Thymus (tissue), 11 donors: Measurements from ENCODE around the gene SPC25. TPM values are rescaled to one million over a fixed set of nuclear protein-coding genes. Genes with fewer than 3 reads are reported as not detected.

Experiments used
- DNase-seq, 9 donors: peaks; one replicate each; pipeline ENCODE4 v3.0.0-alpha.2; 2013; ENCODE audit warnings: low spot score in 9 of 9, low read depth in 6 of 9, missing footprints in 1 of 9
- H3K27ac ChIP-seq, 2 donors: one replicate each; pipeline ENCODE4 v1.5.1; 2013; ENCODE audit warnings: control low read depth in 1 of 2, low read depth in 1 of 2, low read length in 1 of 2, mild to moderate bottlenecking in 1 of 2, moderate library complexity in 1 of 2
- H3K27me3 ChIP-seq, 2 donors: one replicate each; pipeline ENCODE4 v1.5.1; 2013; ENCODE audit warnings: low read length in 1 of 2; ENCODE audit not compliant: control insufficient read depth in 2 of 2, insufficient read depth in 1 of 2
- H3K36me3 ChIP-seq, 2 donors: one replicate each; pipeline ENCODE4 v1.5.1; 2013; ENCODE audit warnings: low read length in 1 of 2, mild to moderate bottlenecking in 1 of 2, moderate library complexity in 1 of 2; ENCODE audit not compliant: control insufficient read depth in 2 of 2, insufficient read depth in 2 of 2
- H3K4me1 ChIP-seq, 2 donors: one replicate each; pipeline ENCODE4 v1.5.1; 2013; ENCODE audit warnings: low read length in 2 of 2; ENCODE audit not compliant: control insufficient read depth in 2 of 2, insufficient read depth in 2 of 2
- H3K4me3 ChIP-seq, 2 donors: one replicate each; pipeline ENCODE4 v1.5.1; 2013; ENCODE audit warnings: low read length in 2 of 2, control low read depth in 1 of 2, mild to moderate bottlenecking in 1 of 2
- H3K9me3 ChIP-seq, 2 donors: one replicate each; pipeline ENCODE4 v1.5.1; 2013; ENCODE audit warnings: low read length in 1 of 2, mild to moderate bottlenecking in 1 of 2; ENCODE audit not compliant: control insufficient read depth in 2 of 2, insufficient read depth in 1 of 2
- WGBS: extraction: QIAGEN DNeasy Blood & Tissue Kit; methylation state at CpG from one replicate; pipeline ENCODE4 v1.1.7; 2013; 5-methylcytosine and 5-hydroxymethylcytosine counted together
- polyA plus RNA-seq: library from polyadenylated mRNA; stranded (reverse); fragments of 200-250 nt; gene quantifications from one replicate; pipeline ENCODE4 v1.2.3, GENCODE V29; 2013
- total RNA-seq: library from RNA; stranded (reverse); fragments of 120-200 nt; gene quantifications from one replicate; pipeline ENCODE4 v1.2.4, GENCODE V29; 2013
- donor health status: healthy.

Gene SPC25
- total and polyA plus RNA-seq, 2 donors: 1.8 to 16.0 TPM

DNA sequence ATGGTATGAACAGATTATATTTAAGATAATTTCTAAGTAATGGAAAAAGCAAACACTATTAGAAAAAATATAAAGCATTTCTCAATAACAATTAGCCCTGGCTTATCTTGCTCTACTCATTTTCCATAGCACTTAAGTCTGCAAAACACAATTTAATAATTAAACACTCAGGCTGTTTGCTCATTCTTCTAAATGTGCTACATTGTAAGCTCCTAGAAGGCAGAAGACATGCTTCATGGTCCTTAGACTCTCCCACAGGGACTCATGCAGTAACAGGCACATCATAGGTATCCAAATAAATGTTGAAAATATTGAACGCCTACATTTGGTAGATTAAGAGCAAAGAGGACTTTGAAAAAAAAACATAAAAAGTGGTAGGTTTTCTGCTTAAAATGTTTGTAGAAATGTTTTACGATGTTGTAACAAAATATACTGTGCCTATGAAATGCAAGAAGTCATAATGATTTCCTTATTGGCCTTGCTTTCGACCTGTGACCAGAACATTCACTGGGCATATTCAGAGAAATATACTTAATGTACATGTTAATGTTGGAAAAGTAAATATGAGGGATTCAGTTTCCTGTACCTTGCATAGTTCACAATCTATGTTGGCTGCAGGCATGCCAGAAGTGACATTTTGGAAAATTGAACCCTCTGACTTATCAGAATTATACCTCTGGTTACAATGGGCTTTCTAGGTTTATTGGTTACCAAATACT is 38.0 kb upstream of the SPC25 start:
- 80% methylated on average over 3 of the region's 3 CpGs for WGBS
- no peaks in the 10 kb centered on the region for H3K36me3 ChIP-seq

DNA sequence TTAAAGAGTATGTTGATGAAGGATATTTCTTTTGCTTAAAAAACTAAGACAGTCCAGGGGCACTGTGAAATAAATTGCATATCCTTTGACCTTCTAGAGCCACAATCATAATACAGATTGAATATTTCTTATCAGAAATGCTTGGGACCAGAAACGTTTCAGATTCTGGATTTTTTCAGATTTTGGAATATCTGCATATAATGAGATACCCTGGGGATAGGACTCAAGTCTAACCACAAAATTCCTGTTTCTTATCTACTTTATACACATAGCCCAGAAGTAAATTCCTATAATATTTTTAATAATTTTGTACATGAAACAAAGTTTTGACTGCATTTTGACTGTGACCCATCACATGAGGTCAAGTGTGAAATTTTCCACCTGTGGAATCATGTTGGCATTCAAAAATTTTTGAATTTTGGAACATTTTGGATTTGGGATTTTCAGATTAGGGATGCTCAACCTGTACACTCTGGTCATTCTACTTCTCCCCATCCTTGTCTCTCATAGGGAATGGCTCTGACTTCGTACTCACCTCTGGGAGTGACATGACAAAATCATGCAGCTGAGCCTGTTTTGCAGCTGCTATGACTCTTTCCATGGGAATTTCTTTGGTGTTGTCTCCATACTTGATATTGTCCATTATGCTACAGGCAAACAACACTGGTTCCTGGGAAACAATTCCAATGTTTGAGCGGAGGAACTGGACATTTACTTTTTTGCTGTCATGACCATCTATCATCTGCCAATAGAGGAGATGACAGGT is 36.6 kb upstream of the SPC25 start:
- 90% methylated on average over 3 of the region's 3 CpGs for WGBS
- no peaks in the 10 kb centered on the region for H3K9me3 ChIP-seq
- H3K27ac ChIP-seq: no peak overlapping the region

More for the DNA sequence above, 38.0 kb upstream of the SPC25 start:
- Histone ChIP-seq H3K27me3 (no peaks in the 10 kb centered on the region), H3K9me3 (no peaks in the 10 kb centered on the region), H3K27ac (no peak overlapping the region), H3K4me3 (no peak overlapping the region), H3K4me1 (no peaks in the 10 kb centered on the region)
- no peak for DNase-seq

DNA sequence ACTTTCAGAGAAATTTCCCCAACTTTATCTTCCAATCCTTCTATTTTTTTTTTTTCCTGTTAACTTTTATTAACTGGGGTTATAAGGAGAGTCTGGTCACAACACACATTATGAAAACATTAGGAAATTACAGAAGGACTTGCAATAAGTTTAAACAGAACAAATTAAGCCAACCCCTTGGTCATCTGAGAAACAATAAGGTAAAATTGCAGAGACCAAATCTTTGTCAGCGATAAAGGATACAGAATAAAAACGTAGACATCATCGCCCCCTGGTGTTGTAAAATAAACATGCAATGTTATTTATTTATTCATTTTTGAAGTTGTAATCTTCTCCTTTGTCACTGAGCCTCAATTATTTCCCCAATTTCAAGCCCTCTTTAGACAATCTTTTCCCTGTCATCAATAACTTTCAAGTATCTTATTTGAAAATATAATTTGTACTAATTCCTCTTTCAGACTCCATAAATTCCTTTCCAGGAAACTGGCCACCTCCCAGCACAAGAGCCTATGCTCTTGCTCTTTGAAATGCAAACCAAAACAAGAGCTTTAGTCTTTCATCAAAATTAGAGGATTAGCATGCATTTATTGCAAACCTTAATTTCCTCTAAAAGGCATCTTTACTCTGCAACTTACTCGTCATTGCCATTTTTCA is 30.4 kb upstream of the SPC25 start:
- 33% methylated on average over 4 of the region's 4 CpGs for WGBS
- DNase-seq: peak in 8 of 9 donors; percentile 13 to 70 (median 40)

More for the DNA sequence above, 36.6 kb upstream of the SPC25 start:
- no peaks in the 10 kb centered on the region for H3K27me3 ChIP-seq
- no peaks in the 10 kb centered on the region for H3K4me1 ChIP-seq
- no peak overlapping the region for H3K4me3 ChIP-seq
- DNase-seq: no peak
- H3K36me3 ChIP-seq: no peaks in the 10 kb centered on the region

DNA sequence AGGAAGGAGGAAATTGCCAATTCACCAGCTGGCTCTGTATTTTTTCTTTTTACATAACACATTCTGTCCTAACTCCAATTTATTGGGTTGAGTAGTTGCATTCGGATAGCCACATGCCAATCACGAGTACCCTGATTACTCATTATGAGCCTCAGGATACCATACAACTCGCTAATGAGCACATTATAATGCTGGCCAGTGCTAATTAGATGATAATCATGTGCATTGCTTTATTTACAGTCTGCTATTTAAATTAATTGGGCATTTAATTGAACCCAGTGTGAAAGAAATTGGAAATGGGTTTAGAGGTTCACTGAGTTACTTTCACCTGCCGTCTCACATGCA is 26.1 kb upstream of the SPC25 start:
- WGBS: 97% methylated on average over 4 of the region's 4 CpGs
- H3K4me1 ChIP-seq: peaks cover 0 to 4% of the 10 kb centered on the region in 2 donors
- H3K4me3 ChIP-seq: no peak overlapping the region
- peaks cover 2 to 14% of the 10 kb centered on the region in 2 donors for H3K27me3 ChIP-seq
- DNase-seq: no peak
- H3K9me3 ChIP-seq: no peaks in the 10 kb centered on the region
- no peaks in the 10 kb centered on the region for H3K36me3 ChIP-seq
- H3K27ac ChIP-seq: no peak overlapping the region

More for the DNA sequence above, 30.4 kb upstream of the SPC25 start:
- Histone ChIP-seq H3K4me1 (no peaks in the 10 kb centered on the region), H3K4me3 (no peak overlapping the region), H3K27ac (no peak overlapping the region), H3K27me3 (no peaks in the 10 kb centered on the region), H3K9me3 (no peaks in the 10 kb centered on the region), H3K36me3 (no peaks in the 10 kb centered on the region)

DNA sequence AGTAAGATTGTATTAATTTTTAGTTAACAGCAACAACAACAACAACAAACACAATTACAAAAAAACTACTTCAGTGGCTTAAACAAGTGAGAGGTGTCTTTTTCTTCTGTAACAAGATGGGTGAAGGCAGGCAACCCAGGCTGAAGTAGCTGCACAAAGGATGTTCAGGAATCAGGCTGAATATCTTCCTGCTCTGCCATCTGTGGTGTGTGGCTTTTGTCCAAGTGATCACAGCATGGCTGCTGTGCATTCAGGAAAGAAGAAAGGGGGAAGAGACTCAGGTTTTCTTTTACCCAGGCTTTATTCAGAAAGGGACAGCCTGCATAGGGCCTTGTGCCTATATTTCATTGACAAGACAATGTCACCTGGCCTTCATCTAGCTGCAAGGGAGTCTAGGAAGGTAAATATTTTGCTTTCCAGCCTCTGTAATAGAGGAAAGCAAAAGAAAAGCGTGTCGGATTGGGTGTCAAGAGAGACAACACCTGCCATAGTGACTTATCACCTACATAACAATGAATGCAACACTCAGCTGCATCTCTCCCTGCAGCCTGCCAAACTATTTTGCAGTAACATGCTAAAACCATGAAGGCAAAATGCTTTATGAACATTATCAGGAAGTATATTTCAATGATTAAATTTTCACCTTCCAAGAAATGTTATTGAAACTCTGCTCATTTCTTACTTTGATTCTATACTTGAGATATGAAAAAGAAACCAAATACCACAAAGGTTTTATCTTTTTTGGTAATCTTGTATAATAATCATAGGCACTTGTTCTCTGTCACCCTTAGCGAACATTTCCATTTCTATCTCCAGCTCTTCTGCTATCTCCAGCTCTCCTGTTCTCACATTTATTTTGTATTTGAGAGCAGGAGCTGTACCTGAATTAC is 25.5 kb upstream of the SPC25 start:
- no peaks in the 10 kb centered on the region for H3K9me3 ChIP-seq
- H3K36me3 ChIP-seq: no peaks in the 10 kb centered on the region
- H3K4me1 ChIP-seq: peaks cover 0 to 4% of the 10 kb centered on the region in 2 donors
- 91% methylated on average over 3 of the region's 3 CpGs for WGBS
- no peak for DNase-seq
- no peak overlapping the region for H3K4me3 ChIP-seq
- H3K27ac ChIP-seq: no peak overlapping the region
- H3K27me3 ChIP-seq: peaks cover 2 to 14% of the 10 kb centered on the region in 2 donors

DNA sequence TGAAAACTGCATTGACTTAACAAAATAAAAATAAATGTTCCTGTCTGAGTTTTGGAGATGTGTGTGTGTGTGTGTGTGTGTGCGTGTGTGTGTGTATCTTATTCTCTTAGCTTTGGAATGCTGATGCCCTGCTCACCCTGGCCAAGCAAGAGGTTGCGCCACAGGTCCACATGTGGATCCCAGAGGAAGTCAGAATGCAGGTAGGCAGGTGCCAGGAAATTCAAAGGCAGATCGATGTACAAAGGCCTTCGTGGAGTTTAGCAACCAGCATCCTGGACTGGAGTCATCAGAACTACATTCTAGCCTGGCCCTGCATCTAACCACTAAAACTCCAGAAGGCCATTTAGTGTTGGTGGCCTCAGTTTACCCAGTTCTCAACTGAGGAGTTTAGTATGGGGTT is 23.3 kb upstream of the SPC25 start:
- Histone ChIP-seq H3K4me3 (no peak overlapping the region), H3K9me3 (no peaks in the 10 kb centered on the region), H3K27ac (no peak overlapping the region), H3K27me3 (peaks cover 2 to 14% of the 10 kb centered on the region in 2 donors), H3K4me1 (peaks cover 0 to 4% of the 10 kb centered on the region in 2 donors), H3K36me3 (no peaks in the 10 kb centered on the region)
- no peak for DNase-seq
- 93% methylated on average over 4 of the region's 4 CpGs for WGBS

DNA sequence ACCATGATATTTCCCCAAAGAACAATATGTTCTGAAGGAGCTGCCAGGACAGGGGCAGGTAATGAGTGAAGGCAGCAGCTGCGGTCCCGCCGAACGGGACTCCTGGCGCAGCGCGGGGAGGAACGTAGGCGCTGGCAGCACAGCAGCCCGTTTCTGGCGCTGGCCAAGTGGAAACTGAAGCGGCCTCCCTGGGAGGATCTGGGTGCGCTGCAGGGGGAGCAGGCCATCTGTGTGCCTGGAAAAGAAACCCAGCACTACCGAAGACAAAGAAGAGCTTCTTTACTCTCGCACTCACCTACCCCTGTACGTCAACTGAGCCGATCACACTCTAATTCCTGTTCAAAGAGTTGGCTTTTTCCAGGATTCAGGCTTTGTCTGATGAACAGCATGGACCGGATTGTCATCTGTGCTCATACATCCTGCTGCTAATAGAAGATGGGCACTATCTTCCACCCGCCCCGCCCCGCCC is 22.7 kb upstream of the SPC25 start:
- Histone ChIP-seq H3K4me3 (no peak overlapping the region), H3K4me1 (peaks cover 0 to 4% of the 10 kb centered on the region in 2 donors), H3K9me3 (no peaks in the 10 kb centered on the region), H3K36me3 (no peaks in the 10 kb centered on the region), H3K27me3 (peaks cover 2 to 14% of the 10 kb centered on the region in 2 donors), H3K27ac (no peak overlapping the region)
- 45% methylated on average over 21 of the region's 21 CpGs for WGBS
- DNase-seq: peak in 1 of 9 donors; percentile 15

DNA sequence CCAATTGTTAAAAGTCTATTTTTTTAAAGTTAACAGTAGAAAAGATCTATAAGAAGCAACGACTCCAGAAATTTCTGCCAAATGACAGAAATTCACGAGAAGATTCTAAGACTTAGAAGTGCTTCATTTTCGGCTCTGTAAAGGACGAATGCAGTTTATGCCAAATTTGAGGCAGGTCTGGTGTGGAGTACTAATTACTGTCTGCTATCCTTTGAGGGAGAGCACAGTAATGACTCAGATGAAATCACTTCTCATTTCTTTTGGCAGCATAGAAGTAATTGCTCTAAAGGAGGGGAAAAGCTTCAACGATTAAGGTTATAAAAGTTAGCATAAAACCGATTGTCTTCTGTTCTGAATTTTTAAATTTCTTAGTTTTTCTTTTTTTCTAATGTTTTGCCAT is 22.2 kb upstream of the SPC25 start:
- no peaks in the 10 kb centered on the region for H3K36me3 ChIP-seq
- 65% methylated on average over 6 of the region's 6 CpGs for WGBS
- no peak overlapping the region for H3K27ac ChIP-seq
- H3K4me1 ChIP-seq: peaks cover 0 to 4% of the 10 kb centered on the region in 2 donors
- no peaks in the 10 kb centered on the region for H3K9me3 ChIP-seq
- H3K4me3 ChIP-seq: no peak overlapping the region
- no peak for DNase-seq
- peaks cover 2 to 14% of the 10 kb centered on the region in 2 donors for H3K27me3 ChIP-seq
